Right cardiac atrium (tissue), 5 donors: Measurements from ENCODE around the gene LHFPL6. TPM values are rescaled to one million over a fixed set of nuclear protein-coding genes. Genes with fewer than 3 reads are reported as not detected.
"Not testable (repeated sequence)": the region's sequence is repeated elsewhere in the genome, so short reads cannot be mapped to it uniquely, and the experiment has no call there.

ENCODE experiments used
- ATAC-seq, 2 donors: fragments of 200-7000 bp; cut with Tn5 transposase; one replicate each; pipeline versions ENCODE4 v1.8.0 to v1.9.1; 2020; ENCODE audit warnings: moderate library complexity in 2 of 2, mild to moderate bottlenecking in 1 of 2
- DNase-seq, 3 donors: peaks; one replicate each; pipeline ENCODE4 v3.0.0-alpha.2; 2020
- H3K27ac ChIP-seq: one replicate; pipeline ENCODE4 v1.5.1; 2013; ENCODE audit warnings: mild to moderate bottlenecking, low read length, control low read depth, moderate library complexity
- H3K27me3 ChIP-seq: one replicate; pipeline ENCODE4 v1.6.1; 2013; ENCODE audit not compliant: control insufficient read depth, insufficient read depth
- H3K4me1 ChIP-seq: one replicate; pipeline ENCODE4 v1.6.1; 2013; ENCODE audit warnings: low read length; ENCODE audit not compliant: control insufficient read depth, insufficient read depth
- H3K4me3 ChIP-seq: one replicate; pipeline ENCODE4 v1.5.1; 2013; ENCODE audit warnings: low read length, control low read depth
- H3K9me3 ChIP-seq: one replicate; pipeline ENCODE4 v1.6.1; 2013; ENCODE audit warnings: low read length; ENCODE audit not compliant: control insufficient read depth
- WGBS: extraction: QIAGEN DNeasy Blood & Tissue Kit; methylation state at CpG from one replicate; pipeline ENCODE4 v1.1.7; 2013; 5-methylcytosine and 5-hydroxymethylcytosine counted together
- intact Hi-C, 4 donors: fragments of 100-400 bp; cut with DNase I; formaldehyde crosslinking; loops; one replicate each; pipeline versions ENCODE4 v1.11.0 to v1.14.0; 2022 to 2023
- polyA plus RNA-seq: library from polyadenylated mRNA; stranded (reverse); fragments of 200-250 nt; gene quantifications from one replicate; pipeline ENCODE4 v1.2.3, GENCODE V29; 2013
- total RNA-seq, 4 donors: library from RNA; stranded (reverse); fragmentation: NEBNext Ultra II Directional; extraction: Animal tissue kit (Norgen Biotek cat#: 25700); gene quantifications; one replicate each; pipeline ENCODE4 v1.2.1, GENCODE V29; 2021
- donor health status: healthy with polysubstance abuse.
- donor health status: DM: no; HTN: yes; CAD: no.
- donor health status: DM: no; HTN: no; CAD: no.
- donor health status: DM: no; HTN: yes; CAD: no; lungs with severe emphysema.
- donor health status: DM: yes; HTN: yes; CAD: no.

LHFPL6 gene
- total and polyA plus RNA-seq, 5 donors, result 54.0 to 66.8 (median 58.5) TPM

DNA sequence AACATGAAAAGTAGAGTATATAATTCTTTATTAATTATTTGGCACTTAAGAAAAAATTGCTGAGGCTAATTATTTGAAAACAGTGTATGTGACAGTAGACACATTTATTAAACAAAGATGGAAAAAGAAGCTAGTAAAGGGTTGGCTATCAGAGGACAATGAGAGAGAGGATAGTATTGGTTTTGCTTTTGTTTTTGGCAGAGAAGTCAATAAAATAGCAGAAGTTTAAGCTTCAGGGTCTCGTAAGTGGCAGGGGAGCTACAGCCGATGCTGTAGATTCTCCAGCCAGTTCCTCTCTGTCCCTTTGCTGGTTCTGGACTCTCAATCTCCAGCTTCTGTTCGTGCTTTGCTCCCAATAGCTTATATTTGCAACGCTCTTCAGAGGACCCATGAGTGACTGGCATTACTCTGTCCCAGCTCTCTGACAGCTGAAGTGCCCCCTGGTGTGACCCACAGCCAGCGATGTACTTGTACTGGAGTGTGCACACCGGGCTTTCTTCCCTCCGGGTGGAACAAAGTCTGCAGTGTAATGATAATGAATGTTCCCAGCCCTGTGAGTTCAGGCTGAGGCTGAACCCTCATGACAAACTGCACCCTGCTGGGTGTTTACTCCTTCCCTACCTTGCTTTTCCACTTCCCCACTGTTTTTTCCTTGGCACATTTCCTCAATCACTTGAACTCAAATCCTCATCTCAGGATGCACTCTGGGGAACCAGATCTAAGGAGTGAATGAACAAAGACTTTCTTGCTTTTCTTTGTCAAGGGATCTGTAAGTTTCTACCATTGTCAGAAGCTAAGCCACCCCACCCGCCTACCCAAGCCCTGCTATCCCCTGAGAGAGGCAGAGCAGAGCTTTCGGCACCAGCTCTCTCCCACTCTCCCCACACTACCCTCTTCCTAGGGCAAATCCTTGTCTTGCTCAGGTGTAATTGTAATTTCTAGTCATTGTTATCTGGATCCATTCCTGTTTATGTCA is 254.8 kb downstream of the LHFPL6 start:
- DNase-seq, result peak; percentile 31 to 74 (median 70)
- H3K27ac ChIP-seq, result peak overlapping the region; percentile 93
- 57% methylated on average over 9 of the region's 9 CpGs for WGBS

DNA sequence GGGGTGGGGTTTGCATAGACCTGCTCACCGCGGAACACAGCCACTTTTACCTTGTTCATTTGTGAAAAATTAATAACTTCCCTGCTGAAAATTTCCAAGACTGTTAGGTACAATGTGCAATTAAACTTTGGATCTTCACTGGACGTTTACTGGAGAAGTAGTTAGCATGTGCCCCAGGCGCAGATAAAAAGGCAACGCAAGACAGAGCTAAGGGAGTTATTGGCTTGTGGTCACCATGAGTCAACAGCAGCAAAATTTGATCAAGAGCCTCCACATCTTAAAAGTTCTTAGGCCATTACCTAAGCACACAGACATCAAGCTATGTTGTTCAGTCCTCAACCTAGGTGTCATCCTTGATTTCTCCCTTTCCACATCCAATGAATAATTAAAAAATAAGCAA is 257.0 kb downstream of the LHFPL6 start:
- Histone ChIP-seq H3K4me3 (no peak overlapping the region), H3K27ac (no peak overlapping the region), H3K27me3 (no peaks in the 10 kb centered on the region), H3K4me1 (peaks cover 12% of the 10 kb centered on the region), H3K9me3 (no peaks in the 10 kb centered on the region)
- DNase-seq (no peak), ATAC-seq (no peak)
- WGBS, result 78% methylated on average over 5 of the region's 5 CpGs
- intact Hi-C loops, result no loop called here

More for the DNA sequence above, 254.8 kb downstream of the LHFPL6 start:
- H3K4me3 ChIP-seq, result peak overlapping the region; percentile 16
- H3K27me3 ChIP-seq, result no peaks in the 10 kb centered on the region
- H3K4me1 ChIP-seq, result peaks cover 17% of the 10 kb centered on the region
- peak; percentile 87 to 90 for ATAC-seq
- intact Hi-C loops, result no loop called here
- no peaks in the 10 kb centered on the region for H3K9me3 ChIP-seq

GRCh38 chr13:39341251-39341650 is 261.7 kb downstream of the LHFPL6 start:
- ATAC-seq (no peak), DNase-seq (no peak)
- intact Hi-C loops, result no loop called here

DNA sequence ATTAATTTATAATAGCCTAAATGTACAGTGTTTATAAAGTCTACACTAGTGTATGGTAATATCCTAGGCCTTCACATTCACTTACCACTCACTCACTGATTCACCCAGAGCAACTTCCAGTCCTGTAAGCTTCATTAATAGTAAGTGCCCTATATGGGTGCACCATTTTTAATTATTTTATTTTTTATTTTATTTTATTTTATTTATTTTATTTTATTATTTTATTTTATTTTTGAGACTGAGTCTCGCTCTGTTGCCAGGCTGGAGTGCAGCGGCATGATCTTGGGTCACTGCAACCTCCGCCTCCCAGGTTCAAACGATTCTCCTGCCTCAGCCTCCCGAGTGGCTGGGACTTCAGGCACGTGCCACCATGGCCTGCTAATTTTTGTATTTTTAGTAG is 264.9 kb downstream of the LHFPL6 start:
- H3K9me3 ChIP-seq, intact Hi-C loops: not testable (repeated sequence)
- WGBS, result 96% methylated on average over 6 of the region's 6 CpGs

More at GRCh38 chr13:39341251-39341650, 261.7 kb downstream of the LHFPL6 start:
- no peak overlapping the region for H3K27ac ChIP-seq
- 55% methylated on average over 1 of the region's 1 CpG for WGBS
- H3K4me3 ChIP-seq, result no peak overlapping the region
- H3K27me3 ChIP-seq, result no peaks in the 10 kb centered on the region
- H3K4me1 ChIP-seq, result peaks cover 5% of the 10 kb centered on the region
- no peaks in the 10 kb centered on the region for H3K9me3 ChIP-seq

DNA sequence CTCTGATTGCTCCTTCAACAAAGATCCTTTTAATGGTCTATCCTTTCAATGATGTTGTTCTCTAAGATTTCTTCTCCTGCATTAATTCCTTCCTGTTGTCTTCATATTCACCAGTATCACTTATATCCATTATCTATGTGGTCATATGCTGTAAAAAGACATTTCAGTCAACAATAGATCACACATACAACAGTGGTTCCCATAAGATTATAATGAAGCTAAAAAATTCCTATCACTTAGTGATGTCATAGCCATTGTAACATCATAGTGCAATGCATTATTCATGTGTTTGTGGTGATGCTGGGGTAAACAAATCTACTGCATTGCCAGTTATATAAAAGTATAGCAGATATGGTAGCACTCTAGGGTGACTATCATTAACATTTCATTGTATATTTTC is 266.1 kb downstream of the LHFPL6 start:
- no peak overlapping the region for H3K4me3 ChIP-seq
- no peak overlapping the region for H3K27ac ChIP-seq
- H3K4me1 ChIP-seq, result no peaks in the 10 kb centered on the region
- no peaks in the 10 kb centered on the region for H3K9me3 ChIP-seq
- no peak for ATAC-seq
- intact Hi-C loops, result no loop called here
- no peak for DNase-seq
- no peaks in the 10 kb centered on the region for H3K27me3 ChIP-seq

More for the DNA sequence above, 264.9 kb downstream of the LHFPL6 start:
- DNase-seq, ATAC-seq, H3K4me1 ChIP-seq, H3K4me3 ChIP-seq, H3K27ac ChIP-seq, H3K27me3 ChIP-seq: not testable (repeated sequence)

DNA sequence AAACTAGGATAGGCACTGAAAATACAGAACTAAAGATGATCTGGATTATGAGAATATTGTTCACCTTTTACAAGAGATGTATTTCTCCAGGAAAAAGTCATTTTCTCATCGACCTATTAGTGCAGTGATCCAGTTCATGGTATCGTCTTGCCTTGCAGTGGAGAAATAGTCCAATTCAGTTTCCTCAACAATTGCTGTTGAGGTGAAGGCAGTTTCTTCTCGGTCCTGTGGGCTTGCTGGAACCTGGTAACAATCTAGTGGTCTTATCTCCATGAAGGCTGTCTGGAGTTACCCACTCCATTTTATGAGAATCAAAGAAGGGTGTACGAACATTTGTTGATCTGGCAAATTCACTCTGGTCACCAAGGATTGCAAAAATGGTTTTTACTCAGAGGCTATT is 266.8 kb downstream of the LHFPL6 start:
- intact Hi-C loops, result no loop called here
- Histone ChIP-seq H3K27me3 (no peaks in the 10 kb centered on the region), H3K4me1 (no peaks in the 10 kb centered on the region), H3K27ac (no peak overlapping the region), H3K9me3 (no peaks in the 10 kb centered on the region), H3K4me3 (no peak overlapping the region)
- 73% methylated on average over 4 of the region's 4 CpGs for WGBS
- ATAC-seq (no peak), DNase-seq (no peak)

DNA sequence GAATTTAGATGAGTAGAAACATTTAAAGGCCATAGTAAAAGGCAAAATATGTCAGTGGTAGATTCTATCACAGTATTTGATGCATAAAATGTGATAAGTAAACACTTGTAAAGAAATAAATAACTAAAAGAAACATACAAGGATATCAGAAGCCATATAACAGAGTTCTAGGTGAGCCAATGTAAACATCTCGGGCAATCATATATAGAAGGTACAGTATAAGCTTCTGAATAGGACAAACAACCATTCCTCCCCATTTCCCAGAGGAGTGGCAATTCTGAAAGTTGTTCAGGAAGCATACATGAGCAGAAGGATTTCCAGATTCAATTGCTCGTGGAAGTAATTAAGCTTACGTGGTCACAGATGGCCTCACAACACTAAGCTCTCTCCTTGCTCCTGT is 267.3 kb downstream of the LHFPL6 start:
- Histone ChIP-seq H3K27me3 (no peaks in the 10 kb centered on the region), H3K27ac (no peak overlapping the region), H3K9me3 (no peaks in the 10 kb centered on the region), H3K4me3 (no peak overlapping the region), H3K4me1 (no peaks in the 10 kb centered on the region)
- DNase-seq (no peak), ATAC-seq (no peak)
- 69% methylated on average over 3 of the region's 3 CpGs for WGBS
- intact Hi-C loops, result no loop called here

- peaks cover 2% of the 10 kb centered on the region for H3K4me1 ChIP-seq
- H3K4me3 ChIP-seq, result no peak overlapping the region
- DNase-seq (no peak), ATAC-seq (no peak)
- no peak overlapping the region for H3K27ac ChIP-seq
- intact Hi-C loops, result no loop called here
- WGBS, result 94% methylated on average over 2 of the region's 2 CpGs
- H3K27me3 ChIP-seq, result no peaks in the 10 kb centered on the region
- H3K9me3 ChIP-seq, result no peaks in the 10 kb centered on the region
Measured at GRCh38 chr13:39330504-39330903, 272.5 kb downstream of the LHFPL6 start.

- intact Hi-C loops, result no loop called here
- H3K4me3 ChIP-seq, result no peak overlapping the region
- 57% methylated on average over 5 of the region's 5 CpGs for WGBS
- peak in 1 of 3 donors; percentile 67 for DNase-seq
- H3K27ac ChIP-seq, result no peak overlapping the region
- no peaks in the 10 kb centered on the region for H3K9me3 ChIP-seq
- H3K27me3 ChIP-seq, result no peaks in the 10 kb centered on the region
- no peak for ATAC-seq
- H3K4me1 ChIP-seq, result peaks cover 2% of the 10 kb centered on the region
Measured at GRCh38 chr13:39329182-39329639, 273.8 kb downstream of the LHFPL6 start.

- H3K9me3 ChIP-seq, result no peaks in the 10 kb centered on the region
- peaks cover 2% of the 10 kb centered on the region for H3K4me1 ChIP-seq
- no peak overlapping the region for H3K4me3 ChIP-seq
- peak; percentile 41 to 57 for ATAC-seq
- 76% methylated on average over 1 of the region's 1 CpG for WGBS
- H3K27me3 ChIP-seq, result no peaks in the 10 kb centered on the region
- no peak overlapping the region for H3K27ac ChIP-seq
- intact Hi-C loops, result no loop called here
- DNase-seq, result no peak
Measured at GRCh38 chr13:39327172-39327479, 275.9 kb downstream of the LHFPL6 start.

DNA sequence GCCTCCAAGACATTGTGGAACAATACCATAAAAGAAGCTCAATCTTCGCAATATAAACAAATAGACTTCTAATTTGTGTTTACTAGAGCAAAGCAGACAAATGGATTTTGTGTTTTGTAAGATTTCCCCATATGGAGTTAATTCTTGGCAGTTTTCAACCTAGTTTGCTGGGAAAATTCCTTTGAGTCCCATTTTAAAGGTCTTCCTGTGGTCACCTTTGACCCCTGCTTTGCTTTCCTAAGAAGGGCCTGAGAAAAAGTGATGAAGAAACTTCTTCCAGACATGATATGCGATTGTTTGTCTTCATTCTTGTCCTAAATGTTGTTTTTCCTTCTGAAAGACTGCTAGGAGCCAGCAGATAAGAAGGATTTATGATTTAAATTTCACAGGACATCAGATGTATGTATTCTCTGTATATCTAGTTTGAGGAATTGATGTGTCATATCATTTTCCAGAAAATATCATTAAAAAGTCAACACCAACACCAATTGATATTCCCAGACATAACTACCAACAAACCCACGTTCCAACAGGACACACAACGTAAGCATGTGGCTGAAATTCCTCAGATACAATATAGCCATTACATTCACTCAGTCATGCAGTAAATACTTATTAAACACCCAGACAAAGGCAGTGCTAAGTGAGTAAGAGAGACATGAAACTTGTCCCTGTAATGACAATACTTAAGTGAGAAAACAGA is 276.4 kb downstream of the LHFPL6 start:
- H3K4me1 ChIP-seq, result peaks cover 2% of the 10 kb centered on the region
- WGBS, result 69% methylated on average over 4 of the region's 4 CpGs
- DNase-seq (no peak), ATAC-seq (no peak)
- H3K9me3 ChIP-seq, result no peaks in the 10 kb centered on the region
- H3K27me3 ChIP-seq, result no peaks in the 10 kb centered on the region
- intact Hi-C loops, result no loop called here
- H3K4me3 ChIP-seq, result no peak overlapping the region
- no peak overlapping the region for H3K27ac ChIP-seq
